HG03159 (cell line): ENCODE measurements around the gene WFIKKN1.

Source experiments
- ATAC-seq: cut with Tn5 transposase; IDR thresholded peaks from one replicate; pipeline ENCODE4 v1.9.1; 2021; ENCODE audit warnings: mild to moderate bottlenecking, moderate library complexity; ENCODE audit not compliant: unreplicated experiment

Gene WFIKKN1, protein sequence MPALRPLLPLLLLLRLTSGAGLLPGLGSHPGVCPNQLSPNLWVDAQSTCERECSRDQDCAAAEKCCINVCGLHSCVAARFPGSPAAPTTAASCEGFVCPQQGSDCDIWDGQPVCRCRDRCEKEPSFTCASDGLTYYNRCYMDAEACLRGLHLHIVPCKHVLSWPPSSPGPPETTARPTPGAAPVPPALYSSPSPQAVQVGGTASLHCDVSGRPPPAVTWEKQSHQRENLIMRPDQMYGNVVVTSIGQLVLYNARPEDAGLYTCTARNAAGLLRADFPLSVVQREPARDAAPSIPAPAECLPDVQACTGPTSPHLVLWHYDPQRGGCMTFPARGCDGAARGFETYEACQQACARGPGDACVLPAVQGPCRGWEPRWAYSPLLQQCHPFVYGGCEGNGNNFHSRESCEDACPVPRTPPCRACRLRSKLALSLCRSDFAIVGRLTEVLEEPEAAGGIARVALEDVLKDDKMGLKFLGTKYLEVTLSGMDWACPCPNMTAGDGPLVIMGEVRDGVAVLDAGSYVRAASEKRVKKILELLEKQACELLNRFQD

DNA sequence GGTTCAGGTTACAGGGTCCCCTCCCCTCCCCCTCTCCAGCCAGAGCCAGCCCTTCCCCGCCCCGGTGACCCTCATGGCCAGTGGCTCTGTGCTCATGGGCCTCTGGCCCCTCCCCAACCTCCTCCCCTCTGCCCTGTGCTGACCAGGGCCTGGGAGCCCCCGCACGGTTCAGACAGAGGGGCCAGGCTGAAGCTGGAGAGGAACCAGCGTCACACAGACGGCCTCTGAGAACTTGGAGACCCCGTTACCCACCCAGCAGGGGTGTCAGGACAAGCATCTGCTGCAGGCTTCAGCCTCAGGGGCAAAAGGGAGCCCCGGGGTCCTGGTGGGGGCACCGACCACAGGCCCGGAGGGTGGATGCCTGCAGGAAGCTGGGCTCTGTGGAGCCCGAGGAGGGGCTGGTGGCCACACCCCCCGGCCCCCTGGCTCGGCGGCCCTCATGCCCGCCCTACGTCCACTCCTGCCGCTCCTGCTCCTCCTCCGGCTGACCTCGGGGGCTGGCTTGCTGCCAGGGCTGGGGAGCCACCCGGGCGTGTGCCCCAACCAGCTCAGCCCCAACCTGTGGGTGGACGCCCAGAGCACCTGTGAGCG, at the start of gene WFIKKN1:
Gene WFIKKN1, plus strand, starts transcription at position 171 of the 591 bp plus-strand sequence. Its CDS starts 269 bp downstream, at position 440.
- ATAC-seq, result no peak

DNA sequence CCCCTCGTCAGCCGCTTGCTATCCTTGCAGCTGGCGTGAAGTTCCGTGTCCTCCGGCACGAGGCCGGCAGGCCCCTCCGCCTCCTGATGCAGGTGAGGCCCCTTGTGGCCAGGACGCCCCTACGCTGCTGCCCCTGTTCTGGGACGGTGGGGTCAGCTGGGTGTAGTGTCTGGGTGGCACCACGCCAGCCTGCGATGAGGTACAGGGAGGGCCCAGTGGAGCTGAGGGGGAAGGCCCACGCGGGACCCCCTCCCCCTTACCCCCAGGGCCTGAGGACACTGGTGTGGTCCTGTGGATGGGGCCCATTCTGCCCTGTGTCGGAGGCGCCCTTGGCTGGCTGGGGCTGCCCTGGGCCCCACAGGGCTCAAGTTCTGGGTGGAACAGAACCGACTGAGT, 48.6 kb upstream of the WFIKKN1 start:
- ATAC-seq, result no peak

DNA sequence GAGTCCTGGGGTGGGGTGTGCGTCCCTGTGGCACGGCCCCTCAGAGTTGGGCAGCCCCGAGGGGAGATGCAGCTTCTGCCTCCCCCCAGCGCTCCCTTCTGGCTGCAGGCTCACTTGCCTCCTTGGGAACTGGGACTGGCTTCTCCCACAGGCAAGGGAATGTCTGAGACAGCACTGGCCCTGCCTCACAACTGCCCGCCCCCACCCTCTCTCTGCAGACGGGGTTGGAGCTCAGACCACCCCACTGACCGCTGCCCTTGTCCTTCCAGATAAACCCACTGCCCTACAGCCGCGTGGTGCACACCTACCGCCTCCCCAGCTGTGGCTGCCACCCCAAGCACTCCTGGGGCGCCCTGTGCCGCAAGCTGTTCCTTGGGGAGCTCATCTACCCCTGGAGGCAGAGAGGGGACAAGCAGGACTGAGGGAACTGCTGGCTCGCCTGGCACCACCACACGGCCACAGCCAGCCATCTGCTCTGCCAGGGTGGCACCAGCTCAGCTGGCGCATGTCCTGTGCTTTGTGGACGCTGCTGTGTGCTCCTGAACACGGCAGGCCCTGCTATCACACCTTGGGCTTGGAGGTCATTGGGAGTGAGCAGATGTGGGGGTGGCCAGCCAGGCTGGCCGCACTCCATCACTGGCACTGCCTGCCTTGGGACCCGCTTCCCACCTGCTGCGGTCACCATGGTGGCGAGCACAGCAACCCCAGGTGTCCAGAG, 48.0 kb upstream of the WFIKKN1 start:
- no peak for ATAC-seq

GRCh38 chr16:583470-583814, 47.3 kb upstream of the WFIKKN1 start:
- no peak for ATAC-seq

- ATAC-seq, result no peak
These were observed 46.8 kb upstream of the WFIKKN1 start for GRCh38 chr16:583815-584591.

- ATAC-seq, result no peak
These were observed 45.4 kb upstream of the WFIKKN1 start for GRCh38 chr16:585351-585750.

DNA sequence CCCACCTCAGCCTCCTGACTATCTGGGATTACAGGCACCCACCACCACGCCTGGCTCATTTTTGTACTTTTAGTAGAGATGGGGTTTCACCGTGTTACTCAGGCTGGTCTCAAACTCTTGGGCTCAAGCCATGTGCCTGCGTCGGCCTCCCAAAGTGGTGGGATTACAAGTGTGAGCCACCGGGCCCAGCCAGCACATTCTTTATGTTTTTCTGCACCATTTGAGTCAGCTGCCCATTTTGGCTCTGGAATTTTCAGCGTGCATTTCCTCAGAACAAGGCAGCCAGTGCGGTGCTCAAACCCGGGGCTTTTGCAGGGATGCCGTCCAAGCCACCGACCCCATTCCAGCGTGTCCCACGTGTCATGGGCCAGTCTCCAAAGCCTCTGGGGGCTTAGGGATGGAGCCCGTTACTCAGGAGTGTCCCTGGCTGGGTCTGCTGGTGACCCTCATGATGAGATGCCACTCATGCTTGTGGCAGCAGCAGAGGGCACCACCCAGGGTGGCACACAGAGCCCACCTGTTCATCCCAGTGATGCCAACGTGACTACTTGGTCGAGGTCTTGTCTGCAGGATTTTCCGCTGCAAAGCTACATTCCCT, 44.6 kb upstream of the WFIKKN1 start:
- ATAC-seq, result no peak

- ATAC-seq, result no peak
These were observed 43.9 kb upstream of the WFIKKN1 start for GRCh38 chr16:586645-587590.

DNA sequence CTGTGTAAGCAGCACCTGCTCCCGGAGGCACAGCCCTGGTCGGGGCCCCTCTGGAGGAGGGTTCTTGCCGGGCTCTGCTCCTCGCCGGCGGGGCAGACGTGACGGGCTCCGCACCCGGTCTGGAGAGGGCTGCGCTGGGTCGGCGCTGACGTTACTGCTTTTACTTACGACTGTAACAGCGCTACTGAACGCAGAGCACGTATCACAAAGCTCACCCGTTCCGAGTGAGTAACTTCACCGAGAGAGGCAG, 42.2 kb upstream of the WFIKKN1 start:
- ATAC-seq, result peak; percentile 14

DNA sequence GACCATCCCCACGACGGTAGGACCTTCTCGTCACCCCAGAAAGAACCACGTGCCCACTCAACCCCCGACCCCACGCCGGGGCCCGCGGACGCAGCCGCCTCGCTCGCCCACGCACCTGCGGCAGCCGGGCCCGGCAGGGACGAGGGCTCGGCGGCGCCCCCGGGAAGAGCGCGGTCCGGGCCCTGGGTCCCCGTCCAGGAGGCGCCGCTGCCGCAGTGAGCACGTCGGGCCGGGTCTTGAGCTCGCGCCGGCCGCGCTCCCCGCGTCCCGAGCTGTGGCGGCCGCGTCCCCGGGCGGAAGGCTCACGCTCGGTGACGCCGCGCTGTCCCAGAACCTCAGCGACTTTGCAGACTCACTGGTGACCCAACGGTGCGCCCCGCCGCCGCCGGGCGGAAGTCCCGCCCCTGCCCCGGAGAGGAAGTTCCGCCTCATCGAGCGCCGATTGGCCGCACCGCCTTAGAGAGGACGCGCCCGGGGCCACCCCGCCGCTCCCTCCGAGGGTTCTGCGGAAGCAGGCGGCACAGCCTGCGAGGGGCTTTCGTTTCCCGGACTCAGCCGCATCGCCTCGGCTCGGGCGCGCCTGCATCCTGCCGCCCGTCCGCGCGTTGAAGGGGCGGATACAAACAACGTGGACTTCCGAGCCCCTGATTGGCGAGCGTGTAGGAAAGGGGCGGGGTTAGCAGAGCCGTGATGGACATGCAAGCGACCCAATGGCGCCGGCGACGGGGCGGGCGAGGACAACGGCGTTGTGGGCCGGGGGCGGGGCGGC, 41.7 kb upstream of the WFIKKN1 start:
- ATAC-seq, result peak; percentile 74

- ATAC-seq, result peak; percentile 78
These were observed 41.1 kb upstream of the WFIKKN1 start, which contains the start of gene RAB40C for GRCh38 chr16:589658-590187. Gene RAB40C, plus strand, starts transcription at chr16:590066. Its CDS starts 226 bp downstream, at chr16:590292.

GRCh38 chr16:590188-590814, 40.5 kb upstream of the WFIKKN1 start:
- ATAC-seq, result no peak

- no peak for ATAC-seq
These were observed 40.0 kb upstream of the WFIKKN1 start for GRCh38 chr16:590815-591200.

DNA sequence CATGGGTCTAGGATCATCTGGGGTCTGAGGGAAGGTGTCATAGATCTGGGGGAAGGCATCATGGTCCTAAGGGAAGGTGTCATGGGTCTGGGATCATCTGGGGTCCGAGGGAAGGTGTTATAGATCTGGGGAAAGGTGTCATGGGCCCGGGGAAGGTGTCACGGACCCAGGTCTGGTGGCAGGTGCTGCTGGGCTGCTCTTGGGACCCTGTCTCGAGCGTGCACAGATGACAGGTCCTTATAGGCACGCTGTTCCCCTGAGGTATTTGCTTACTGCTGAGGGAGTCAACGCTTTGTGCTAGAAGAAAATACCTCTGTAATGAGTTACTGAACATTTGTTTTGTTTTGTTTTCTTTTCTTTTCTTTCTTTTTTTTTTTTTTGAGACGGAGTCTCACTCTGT, 39.6 kb upstream of the WFIKKN1 start:
- ATAC-seq, result no peak

DNA sequence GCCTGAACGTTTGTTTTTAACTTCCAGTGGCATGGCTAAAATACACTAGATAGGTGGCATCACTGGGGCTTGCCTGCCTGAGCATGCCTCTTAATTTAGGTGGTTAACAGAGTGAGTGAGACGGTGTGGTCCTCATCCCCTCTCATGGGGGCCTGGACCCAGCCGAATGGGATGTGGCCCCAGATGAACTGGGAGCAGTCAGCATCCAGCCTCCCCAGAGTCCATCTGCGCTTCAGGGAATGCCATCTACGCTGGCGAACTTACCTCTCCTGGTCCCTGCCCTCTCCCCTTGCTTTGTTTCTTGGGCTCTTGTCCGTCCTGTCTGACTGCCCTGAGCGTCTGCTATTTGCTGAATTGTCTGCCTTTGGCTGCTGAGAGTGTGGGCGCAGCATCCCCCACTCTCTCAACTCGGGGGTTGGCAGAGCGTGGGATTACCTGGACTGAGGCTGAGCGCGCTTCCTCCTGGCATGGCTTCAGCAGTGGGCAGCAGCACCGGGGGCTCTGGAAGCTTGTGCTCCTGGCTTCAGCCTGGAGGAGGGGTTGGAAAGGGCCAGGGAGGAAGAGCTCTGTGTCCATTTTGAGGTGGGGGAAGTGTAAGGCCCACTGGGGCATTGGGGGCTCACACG, 38.8 kb upstream of the WFIKKN1 start:
- ATAC-seq, result no peak

- ATAC-seq, result no peak
These were observed 38.1 kb upstream of the WFIKKN1 start for GRCh38 chr16:592518-593306.

- ATAC-seq, result no peak
These were observed 37.4 kb upstream of the WFIKKN1 start for GRCh38 chr16:593406-593805.
